RWPE1 (cell line): ENCODE measurements around the gene TOB1.

Source experiments
- CTCF ChIA-PET: fragments of 350-600 bp; sonication (Branson Sonifier 250); formaldehyde crosslinking; extraction: SDS; loops from one replicate; lab custom pipeline; 2021; lab: Yijun Ruan, JAX
- POLR2A ChIA-PET: fragments of 400-600 bp; formaldehyde crosslinking; extraction: SDS; loops from one replicate; lab custom pipeline; 2020; ENCODE audit warnings: antibody characterized with exemption; ENCODE audit not compliant: low non-redundant PET; lab: Yijun Ruan, JAX
- DNase-seq: peaks from one replicate; pipeline ENCODE4 v3.0.0; 2012; ENCODE audit warnings: low spot score
- H3K27ac ChIP-seq: fragments of 450-650 bp; 2 replicates; pipeline ENCODE4 v1.5.1; 2017
- CTCF ChIP-seq: fragments of 450-650 bp; conservative IDR thresholded peaks from 2 replicates; pipeline ENCODE4 v1.5.1; 2017; ENCODE audit warnings: low read depth, mild to moderate bottlenecking

The TOB1 gene

GRCh38 chr17:50840311-50840851, 25.8 kb downstream of the TOB1 start:
- ChIA-PET POLR2A (no interaction called here), CTCF (interaction anchor here (6.3 kb wide), 1 partner anchor 57 kb away, joined by 75 read pairs; no protein-coding TSS in a partner anchor)
- TF ChIP-seq CTCF, result no peak
- DNase-seq, result no peak
- no peak overlapping the region for H3K27ac ChIP-seq

- DNase-seq, result no peak
- ChIA-PET POLR2A (no interaction called here), CTCF (interaction anchor here (0.7 to 6.3 kb wide), 3 partner anchors 22 to 57 kb away, joined by 3 to 75 read pairs (median 18); no protein-coding TSS in a partner anchor)
Observed at GRCh38 chr17:50839591-50840310, 26.4 kb downstream of the TOB1 start.

GRCh38 chr17:50837980-50838954, 27.9 kb downstream of the TOB1 start:
- no peak overlapping the region for H3K27ac ChIP-seq
- no peak for DNase-seq
- POLR2A ChIA-PET, result no interaction called here
- TF ChIP-seq CTCF, result no peak
- CTCF ChIA-PET, result interaction anchor here (0.7 to 2.0 kb wide), 3 partner anchors 28 to 55 kb away, joined by 4 to 18 read pairs (median 8); no protein-coding TSS in a partner anchor

More at GRCh38 chr17:50839591-50840310, 26.4 kb downstream of the TOB1 start:
- H3K27ac ChIP-seq, result no peak overlapping the region
- no peak for TF ChIP-seq CTCF

- DNase-seq, result no peak
- ChIA-PET CTCF (interaction anchor here (0.7 to 1.3 kb wide), 2 partner anchors 14 to 54 kb away, joined by 3 to 8 read pairs; no protein-coding TSS in a partner anchor), POLR2A (no interaction called here)
- no peak overlapping the region for H3K27ac ChIP-seq
- TF ChIP-seq CTCF, result no peak
Observed at GRCh38 chr17:50837286-50837979, 28.7 kb downstream of the TOB1 start.

DNA sequence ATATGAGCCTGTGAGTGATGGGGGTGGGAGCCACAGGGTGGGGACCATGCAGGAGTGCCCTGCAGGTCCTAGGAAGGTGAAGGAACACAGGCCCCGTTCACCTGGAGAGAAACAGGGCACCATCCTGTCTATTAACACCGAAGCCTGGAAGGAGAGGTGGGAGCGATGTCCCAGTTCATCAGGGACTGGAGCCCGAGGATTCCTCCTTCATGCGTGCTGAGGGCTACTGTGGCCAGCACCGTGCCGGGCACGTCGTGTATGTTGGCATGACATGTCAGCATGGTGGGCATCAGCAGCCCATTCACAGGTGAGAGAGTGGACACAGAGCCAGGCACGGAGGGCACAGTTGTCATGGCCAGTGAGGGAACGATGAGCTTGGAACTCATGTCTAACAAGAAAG, 29.3 kb downstream of the TOB1 start:
- DNase-seq, result no peak
- TF ChIP-seq CTCF, result no peak
- ChIA-PET POLR2A (no interaction called here), CTCF (interaction anchor here (0.7 to 1.3 kb wide), 2 partner anchors 15 to 53 kb away, joined by 3 to 8 read pairs; no protein-coding TSS in a partner anchor)
- H3K27ac ChIP-seq, result no peak overlapping the region
